CD1c-positive myeloid dendritic cell (primary cell): Measurements from ENCODE around the gene TADA3.

ENCODE experiments used
- DNase-seq: peaks from one replicate; pipeline ENCODE4 v3.0.0-alpha.2; 2016; ENCODE audit errors: extremely low spot score

TADA3 gene

DNA sequence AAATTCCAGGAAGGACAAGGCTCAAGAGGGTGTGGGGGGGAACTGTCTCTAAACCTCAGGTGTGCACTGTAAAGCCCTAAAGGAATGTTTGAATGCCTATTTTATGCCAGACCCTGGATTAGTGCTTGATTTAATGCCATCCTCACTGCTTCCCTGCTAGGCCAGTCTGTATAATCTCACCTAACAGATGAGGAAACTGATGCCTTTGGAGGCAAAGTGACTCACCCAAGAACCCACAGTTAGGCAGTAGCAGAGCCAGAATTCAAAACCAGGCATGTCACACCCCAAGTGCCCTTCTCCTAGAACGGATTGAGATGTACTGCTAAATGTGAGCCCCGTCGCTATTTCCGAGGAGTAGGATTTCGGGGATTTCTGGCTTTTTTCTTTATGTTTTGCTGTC lies 30.4 kb downstream of the TADA3 start:
- no peak for DNase-seq

DNA sequence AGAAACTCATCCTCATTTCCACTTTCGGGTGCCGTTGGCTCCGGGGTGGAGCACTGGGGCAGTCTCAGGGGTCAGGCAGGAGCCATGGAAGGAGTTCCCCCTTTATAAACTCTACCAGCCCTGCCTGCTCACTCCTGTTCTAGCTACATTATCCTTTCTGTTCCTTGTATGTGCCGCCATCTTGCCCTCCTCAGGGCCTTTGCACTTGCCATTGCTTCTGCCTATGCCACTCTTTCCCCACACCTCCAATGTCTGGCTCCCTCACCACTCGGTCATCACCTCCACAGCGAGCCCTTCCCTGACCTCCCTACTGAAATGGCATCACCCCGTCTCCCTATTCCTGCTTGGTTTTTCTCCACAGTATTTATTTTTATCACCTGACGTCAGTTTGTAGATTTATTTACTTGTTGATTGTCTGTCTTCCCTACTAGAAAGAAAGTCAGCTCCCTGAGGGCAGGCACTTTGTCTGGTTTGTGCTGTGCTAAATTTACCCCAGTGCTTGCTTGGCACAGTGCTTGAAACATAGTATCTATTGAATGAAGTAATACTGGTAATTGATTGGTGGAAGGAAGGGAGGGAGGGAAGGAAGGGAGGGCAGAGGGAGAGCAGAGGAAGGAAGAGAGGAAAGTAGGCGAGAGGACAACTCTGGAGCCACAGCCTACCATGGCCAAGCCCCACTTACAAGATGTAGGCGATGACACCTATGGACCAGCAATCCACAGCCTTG lies 31.3 kb downstream of the TADA3 start:
- no peak for DNase-seq

DNA sequence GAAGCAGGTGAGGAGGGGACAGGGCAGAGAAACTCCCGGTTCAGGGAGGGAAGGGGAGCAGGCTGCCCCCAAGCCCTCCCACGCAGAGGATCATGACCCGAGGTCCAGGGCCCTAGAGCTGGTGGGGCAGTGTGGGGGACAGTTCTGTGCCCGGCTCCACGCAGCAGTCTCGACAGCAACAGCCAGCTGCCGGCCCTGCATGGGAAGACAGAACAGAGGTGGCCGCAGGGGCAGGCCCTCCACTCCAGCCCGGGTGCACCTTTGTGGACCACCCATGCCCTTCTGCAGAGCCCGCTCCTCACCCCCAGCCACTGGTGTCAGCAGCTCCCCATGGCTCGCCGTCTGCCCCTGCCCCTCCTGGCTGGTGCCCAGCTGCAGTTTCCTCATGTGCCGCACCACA lies 34.8 kb downstream of the TADA3 start:
- DNase-seq: no peak

DNA sequence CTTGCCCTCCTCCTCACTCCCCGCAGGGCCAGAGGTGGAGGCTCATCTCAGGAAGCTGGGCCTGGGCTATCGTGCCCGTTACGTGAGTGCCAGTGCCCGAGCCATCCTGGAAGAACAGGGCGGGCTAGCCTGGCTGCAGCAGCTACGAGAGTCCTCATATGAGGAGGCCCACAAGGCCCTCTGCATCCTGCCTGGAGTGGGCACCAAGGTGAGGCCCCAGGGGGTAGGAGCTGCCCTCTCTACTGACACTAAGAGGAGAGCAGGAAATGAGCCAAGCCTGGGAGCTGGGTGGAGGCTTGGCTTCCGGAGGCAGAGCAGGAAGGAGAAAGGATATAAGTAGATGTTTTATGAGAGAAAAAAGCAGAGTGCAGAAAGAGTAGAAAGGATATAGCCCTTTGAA lies 37.6 kb downstream of the TADA3 start:
- no peak for DNase-seq

DNA sequence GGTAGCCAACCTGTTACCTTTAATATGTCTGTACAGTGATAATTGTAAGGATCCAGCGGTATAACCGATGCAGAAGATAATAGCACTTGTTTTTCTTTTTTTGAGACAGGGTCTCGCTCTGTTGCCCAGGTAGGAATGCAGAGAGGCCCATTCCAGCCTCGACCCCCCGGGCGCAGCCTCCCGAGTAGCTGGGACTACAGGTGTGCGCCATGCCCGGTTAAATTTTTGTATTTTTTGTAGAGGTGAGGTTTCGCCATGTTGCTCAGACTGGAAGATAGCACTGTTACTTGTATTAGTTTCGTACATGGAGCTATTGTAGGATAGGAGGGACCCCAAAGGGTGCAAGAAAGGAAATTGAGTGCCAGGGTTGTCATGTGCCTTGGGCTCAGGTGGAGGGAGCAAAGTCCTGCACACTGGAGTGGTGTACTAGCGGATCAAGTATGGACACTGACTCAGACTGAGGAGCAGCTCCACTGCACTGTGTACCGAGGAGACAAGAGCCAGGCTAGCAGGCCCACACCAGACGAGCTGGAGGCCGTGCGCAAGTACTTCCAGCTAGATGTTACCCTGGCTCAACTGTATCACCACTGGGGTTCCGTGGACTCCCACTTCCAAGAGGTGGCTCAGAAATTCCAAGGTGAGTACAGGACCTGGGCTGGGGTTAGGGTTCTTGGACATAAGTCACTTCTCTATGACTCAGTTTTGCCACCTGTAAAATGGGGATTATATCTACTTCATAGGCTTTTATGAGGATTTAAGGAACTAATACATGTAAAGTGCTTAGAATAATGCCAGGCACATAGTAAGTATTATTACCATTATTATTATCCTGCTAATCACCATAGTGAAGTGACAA lies 41.5 kb downstream of the TADA3 start:
- DNase-seq: no peak

DNA sequence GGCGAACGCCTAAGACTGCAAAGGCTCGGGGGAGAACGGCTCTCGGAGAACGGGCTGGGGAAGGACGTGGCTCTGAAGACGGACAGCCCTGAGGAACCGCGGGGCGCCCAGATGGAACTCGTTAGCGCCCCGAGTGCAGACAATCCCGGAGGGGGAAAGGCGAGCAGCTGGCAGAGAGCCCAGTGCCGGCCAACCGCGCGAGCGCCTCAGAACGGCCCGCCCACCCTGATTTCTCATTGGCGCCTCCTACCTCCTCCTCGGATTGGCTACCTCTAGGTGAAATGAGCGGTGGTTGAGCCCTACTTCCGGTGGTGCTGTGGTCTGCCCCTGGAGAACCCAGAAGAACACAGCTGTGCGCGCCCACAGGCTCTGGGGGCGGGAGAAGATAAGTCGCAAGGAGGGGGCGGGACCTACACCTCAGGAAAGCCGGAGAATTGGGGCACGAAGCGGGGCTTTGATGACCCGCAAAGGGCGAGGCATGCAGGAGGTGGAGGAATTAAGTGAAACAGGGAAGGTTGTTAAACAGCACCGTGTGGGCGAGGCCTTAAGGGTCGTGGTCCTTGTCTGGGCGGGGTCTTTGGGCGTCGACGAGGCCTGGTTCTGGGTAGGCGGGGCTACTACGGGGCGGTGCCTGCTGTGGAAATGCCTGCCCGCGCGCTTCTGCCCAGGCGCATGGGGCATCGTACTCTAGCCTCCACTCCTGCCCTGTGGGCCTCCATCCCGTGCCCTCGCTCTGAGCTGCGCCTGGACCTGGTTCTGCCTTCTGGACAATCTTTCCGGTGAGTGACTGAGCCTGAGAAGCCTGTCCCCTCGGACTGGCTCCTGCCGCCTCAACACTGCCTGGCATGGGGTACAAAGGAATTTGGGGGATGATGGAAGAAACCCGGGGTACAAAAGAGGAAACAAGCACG lies 42.4 kb downstream of the TADA3 start, which contains the start of gene OGG1:
Gene OGG1, plus strand, starts transcription at position 308 of the 911 bp plus-strand sequence. Its CDS starts 335 bp downstream, at position 643.
- peak; percentile 99 for DNase-seq

DNA sequence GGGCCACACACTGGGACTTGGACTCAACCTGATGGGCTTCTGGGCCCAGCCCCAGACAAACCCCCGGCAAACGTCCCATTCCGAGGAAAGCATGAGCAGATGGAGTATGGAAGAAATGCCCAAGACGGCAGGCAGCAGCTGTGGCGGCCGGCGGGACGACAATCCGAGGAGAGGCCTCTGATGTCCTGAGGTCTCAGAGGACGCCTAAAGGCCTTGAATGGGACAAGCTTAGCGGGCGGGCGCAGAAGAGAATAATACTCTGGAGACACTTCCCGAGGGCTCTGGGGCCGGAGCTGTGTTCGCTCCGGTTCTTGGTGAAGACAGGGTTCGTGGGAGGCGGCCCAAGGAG lies 43.0 kb downstream of the TADA3 start:
- DNase-seq: no peak

DNA sequence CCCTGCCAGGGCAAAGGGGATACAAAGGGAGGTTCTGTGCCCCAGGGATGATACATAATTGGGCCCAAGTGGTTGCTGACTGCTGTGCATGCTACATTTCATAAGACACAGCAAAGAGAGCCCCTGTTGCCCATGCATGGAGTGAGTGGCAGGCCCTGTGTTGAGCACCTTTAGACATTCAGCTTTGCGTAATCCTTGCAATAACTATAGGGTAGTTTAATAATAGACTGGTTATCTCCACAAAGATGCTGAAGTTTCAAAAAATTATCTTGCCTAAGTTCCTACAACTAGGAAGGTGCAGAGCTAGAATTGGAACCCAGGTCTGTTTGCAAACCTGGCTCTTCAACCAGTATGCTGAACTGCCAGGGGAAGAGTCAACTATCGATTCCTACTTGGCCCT lies 44.2 kb downstream of the TADA3 start:
- no peak for DNase-seq

DNA sequence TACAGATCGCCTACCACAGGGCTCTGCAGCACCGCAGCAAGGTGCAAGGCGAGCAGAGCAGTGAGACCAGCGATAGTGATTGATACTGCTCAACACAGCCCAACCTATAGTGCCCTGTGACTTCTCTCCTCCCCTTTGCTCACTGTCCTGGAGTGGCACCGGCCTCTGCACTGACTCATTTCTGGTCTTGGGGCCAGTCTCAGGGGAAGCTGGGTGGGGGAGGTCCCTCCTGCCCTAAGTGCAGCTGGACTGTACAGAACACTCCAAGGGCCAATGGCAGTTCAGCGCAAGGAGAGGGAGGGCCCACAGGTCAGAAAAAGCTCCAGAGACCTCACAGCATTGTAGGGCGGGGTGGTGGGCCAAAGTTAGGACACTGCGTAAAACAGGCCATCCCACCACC lies 45.0 kb downstream of the TADA3 start:
- no peak for DNase-seq

DNA sequence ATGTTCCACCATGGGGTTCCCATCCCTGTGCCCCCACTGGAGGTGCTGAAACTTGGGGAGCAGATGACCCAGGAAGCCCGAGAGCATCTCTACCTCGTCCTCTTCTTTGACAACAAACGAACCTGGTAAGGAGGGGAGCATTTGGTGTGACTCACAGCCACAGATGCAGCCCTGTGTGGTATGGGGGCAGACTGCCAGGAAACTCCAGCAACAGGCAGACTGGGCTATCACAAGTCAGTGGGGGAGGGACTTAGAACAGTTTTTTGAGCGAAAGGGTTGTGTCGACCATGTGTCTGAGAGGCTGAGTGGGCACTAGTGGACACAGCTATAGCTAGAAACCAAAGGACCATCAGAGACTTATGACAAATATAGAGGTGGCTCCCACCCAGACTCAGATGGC lies 45.9 kb downstream of the TADA3 start:
- DNase-seq: no peak

DNA sequence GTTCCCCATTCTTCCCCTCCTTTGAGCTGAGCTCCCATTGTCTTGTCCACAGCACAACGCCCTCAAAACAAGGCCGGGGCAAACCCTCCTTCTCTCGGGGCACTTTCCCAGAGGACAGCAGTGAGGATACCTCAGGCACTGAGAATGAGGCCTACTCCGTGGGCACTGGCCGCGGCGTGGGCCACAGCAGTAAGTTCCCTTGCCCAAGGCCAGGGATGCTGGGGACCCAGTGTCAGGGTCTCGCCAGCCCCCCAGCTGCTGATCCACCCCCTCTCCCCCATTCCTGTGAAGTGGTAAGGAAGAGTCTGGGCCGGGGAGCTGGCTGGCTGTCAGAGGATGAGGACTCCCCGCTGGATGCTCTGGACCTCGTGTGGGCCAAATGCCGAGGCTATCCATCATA lies 46.8 kb downstream of the TADA3 start:
- no peak for DNase-seq

DNA sequence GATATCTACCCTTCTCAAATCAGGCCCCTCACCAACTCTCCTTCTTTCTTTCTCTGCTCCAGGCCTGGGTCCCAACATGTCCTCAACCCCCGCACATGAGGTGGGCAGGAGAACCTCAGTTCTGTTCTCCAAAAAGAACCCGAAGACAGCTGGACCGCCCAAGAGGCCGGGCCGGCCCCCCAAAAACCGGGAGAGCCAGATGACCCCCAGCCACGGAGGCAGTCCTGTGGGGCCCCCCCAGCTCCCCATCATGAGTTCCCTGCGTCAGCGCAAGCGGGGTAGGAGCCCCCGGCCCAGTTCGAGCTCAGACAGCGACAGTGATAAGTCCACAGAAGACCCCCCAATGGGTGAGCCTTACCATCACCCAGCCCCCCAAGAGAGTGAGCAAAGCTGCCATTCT lies 48.1 kb downstream of the TADA3 start:
- no peak for DNase-seq

DNA sequence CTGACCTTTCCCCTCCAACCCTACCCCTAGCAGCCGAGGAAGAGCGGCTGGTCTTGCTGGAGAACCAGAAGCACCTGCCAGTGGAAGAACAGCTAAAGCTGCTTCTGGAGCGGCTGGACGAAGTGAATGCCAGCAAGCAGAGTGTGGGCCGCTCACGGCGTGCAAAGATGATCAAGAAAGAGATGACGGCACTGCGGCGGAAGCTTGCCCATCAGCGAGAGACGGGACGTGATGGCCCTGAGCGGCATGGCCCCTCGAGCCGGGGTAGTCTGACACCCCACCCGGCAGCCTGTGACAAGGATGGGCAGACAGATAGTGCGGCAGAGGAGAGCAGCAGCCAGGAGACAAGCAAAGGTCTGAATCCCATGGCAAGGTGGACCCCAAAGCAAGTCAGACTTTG lies 48.7 kb downstream of the TADA3 start:
- DNase-seq: no peak

DNA sequence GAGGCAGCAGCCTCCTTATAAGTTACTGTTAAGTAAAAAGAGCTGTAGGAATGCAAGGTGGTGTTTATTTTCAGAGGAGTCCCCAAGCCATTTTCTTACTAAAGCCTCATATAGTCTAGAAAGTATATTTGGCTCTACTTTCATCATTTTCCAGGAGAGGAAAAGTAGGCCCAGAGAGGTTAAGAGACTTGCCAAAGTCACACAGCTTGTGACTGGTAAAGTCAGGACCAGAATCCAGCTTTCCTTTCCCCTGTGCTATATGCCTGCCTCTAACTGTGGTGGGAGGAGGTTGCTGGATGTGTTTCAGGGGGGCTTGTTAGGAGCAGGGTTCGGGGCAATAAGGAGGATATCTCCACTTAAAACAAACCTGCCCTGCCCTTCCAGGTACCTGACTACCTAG lies 49.7 kb downstream of the TADA3 start:
- no peak for DNase-seq

DNA sequence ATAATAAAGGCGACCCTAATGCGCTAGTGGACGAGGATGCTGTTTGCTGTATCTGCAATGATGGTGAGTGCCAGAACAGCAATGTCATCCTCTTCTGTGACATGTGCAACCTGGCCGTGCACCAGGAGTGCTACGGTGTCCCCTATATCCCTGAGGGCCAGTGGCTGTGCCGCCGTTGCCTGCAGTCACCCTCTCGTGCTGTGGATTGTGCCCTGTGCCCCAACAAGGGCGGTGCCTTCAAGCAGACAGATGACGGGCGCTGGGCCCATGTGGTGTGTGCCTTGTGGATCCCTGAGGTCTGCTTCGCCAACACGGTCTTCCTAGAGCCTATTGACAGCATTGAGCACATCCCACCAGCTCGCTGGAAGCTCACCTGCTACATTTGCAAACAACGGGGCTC lies 53.1 kb downstream of the TADA3 start:
- no peak for DNase-seq

DNA sequence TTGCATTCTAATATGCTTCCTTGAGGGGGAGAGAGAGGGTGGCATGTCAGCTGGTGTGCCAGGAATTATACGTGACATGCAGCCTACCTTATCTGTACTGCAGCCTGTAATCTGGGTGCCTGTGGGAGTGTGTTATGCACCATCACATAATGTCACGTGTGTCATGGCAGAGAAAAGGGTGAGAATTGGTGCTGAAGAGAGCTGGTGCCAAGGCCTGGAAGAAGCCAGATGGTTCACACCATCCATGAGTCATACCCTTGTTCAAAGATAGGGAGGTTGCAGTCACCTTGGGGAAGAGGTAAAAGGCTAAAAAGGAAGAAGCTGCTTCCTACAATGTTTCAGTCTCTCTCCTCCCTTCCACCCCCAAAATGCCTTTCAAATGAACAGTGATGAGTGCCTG lies 55.4 kb downstream of the TADA3 start:
- DNase-seq: no peak

DNA sequence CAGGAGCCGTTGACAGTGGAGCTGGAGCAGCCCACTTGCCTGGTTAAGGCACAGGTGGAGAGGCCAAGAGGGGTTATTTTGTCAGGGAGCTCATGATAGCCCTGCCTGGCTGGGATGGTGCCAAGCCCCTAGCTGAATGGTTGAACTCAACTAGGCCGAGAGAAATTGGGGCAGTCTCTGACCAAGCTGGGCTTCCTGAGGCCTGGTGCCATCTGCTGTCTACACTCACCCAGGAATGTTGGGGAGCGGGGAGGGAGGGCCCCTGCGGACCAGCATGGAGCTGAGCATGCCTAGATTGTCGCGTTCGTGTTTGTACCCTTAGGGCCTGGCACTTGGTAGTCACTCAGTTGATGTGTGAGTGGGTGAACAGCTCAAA lies 59.5 kb downstream of the TADA3 start:
- no peak for DNase-seq

DNA sequence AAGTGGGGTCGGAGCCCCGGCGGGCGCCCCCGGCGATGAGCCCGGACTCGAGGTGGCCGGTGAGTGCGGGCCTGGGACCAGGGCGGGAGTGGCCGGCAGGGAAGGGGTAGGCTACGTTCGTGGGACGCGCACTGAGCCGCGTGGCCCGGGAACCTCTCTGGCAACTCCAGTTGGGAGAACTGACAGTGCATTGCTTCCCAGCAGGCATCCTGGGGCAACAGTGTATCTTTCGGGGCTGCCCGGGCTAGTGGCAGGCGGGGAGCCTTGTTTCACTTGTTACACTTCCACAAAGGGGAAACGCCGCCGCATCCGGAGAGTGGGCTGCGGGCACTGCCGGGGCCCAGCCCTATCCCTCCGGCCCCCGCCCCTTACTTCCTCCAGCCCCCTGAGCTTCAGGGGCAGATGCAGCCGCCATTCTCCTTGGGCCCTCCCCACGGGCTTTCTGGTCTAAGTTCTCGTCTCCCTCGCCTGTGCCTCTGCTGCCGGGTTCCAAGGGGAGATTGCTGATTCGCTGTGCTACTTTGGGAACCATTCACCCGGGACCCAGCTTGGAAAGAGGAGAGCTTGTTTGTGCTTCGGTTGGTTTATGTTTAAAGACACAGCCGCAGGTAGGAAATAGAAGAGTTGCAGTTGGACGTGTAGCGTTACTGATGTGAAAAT lies 60.1 kb downstream of the TADA3 start:
- DNase-seq: peak; percentile 77

DNA sequence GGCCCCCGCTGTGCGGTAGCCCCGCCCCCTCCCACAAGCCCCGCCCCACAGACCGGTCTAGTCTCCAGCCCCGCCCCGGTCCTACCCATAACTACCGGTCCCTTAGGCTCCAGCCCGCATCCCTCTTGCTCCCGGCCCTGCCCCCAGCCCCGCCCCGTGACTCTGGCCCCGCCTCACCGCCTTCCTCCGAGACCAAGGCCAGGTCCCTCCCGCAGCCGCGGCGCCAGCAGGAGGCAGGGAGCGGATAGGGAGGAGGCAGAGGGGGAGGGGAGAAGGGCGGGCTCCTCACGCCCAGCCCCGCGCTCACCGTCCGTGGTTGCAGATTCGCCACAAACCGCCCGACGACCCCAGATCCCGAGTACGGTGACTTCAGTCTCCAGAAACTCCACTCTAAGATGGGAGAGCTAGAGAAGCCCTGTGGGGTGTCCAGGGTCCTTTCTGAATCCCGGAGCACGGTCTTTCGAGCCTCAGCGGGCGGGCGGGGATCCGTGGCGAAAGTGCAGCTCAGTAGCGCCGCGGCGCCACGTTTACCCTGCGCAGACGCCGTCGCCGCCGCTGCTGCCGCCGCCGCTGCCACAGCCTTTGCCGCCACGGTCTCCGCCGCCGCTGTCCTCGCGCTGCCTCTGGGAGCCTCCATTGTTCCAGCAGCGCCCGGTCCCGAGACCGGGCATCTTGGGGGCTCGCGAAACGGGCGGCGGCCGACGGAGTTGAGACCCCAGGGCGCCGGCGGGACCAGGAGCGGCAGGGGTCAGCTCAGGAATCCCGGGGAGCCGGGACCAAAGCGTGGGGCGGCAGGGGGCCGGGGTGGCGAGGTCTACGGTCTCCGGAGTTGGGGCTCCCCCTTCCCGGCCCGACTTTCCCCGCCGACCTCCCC lies 60.8 kb downstream of the TADA3 start, which contains the start of gene BRPF1:
Gene BRPF1, plus strand, starts transcription at position 530 of the 874 bp plus-strand sequence. CDS start 2,406 bp downstream, outside the sequence.
- DNase-seq: peak; percentile 99

DNA sequence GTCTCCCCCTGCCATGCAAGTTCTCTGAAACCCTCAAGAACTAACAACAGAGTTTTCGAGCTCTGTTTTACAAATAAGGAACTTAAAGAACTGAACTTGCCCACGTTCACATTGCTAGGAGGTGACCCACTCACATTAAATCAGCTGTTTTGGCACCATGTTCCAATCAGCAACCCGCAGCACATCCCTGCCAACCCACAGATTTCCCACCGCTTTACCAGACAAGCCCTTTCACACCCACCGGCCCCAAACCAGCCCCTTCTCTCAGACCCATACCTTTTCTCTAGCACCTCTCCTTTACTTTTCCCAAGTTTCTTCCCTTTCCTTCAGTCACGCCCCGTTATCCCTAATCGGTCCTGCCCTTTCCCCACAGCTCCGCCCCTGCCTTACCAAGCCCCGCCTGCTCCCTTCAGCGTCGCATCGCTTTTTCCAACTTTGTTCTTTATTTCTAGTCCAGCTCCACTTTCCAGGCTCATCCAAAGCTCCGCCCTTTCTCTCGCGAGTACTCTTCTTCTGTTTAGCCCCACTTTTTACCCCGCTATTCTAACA lies 61.5 kb downstream of the TADA3 start:
- DNase-seq: peak; percentile 76
